Trophoblast cell (in vitro differentiated cells and primary cell): ENCODE data around the gene RIOK1.

Experiments
- DNase-seq, 2 donors: peaks; one replicate each; pipeline ENCODE4 v3.0.0-alpha.2; 2016
- H2AFZ ChIP-seq: 2 replicates; pipeline ENCODE4 v1.6.1; 2013; ENCODE audit warnings: low read length, moderate library complexity, mild to moderate bottlenecking; ENCODE audit not compliant: insufficient read depth, poor library complexity
- H2AK5ac ChIP-seq: 2 replicates; pipeline ENCODE4 v1.6.1; 2013; ENCODE audit warnings: mild to moderate bottlenecking, low read length
- H2BK120ac ChIP-seq: 2 replicates; pipeline ENCODE4 v1.6.1; 2013; ENCODE audit warnings: low read length, mild to moderate bottlenecking, moderate library complexity; ENCODE audit not compliant: insufficient read depth, poor library complexity
- H2BK12ac ChIP-seq: 2 replicates; pipeline ENCODE4 v1.6.1; 2013; ENCODE audit warnings: mild to moderate bottlenecking, low read length, moderate library complexity
- H2BK5ac ChIP-seq: 2 replicates; pipeline ENCODE4 v1.6.1; 2013; ENCODE audit warnings: low read length, low read depth, moderate library complexity, mild to moderate bottlenecking; ENCODE audit not compliant: poor library complexity
- H3K14ac ChIP-seq: 2 replicates; pipeline ENCODE4 v1.6.1; 2013; ENCODE audit warnings: mild to moderate bottlenecking, low read length
- H3K18ac ChIP-seq: 2 replicates; pipeline ENCODE4 v1.6.1; 2013; ENCODE audit warnings: mild to moderate bottlenecking, low read length
- H3K23ac ChIP-seq: 2 replicates; pipeline ENCODE4 v1.6.1; 2013; ENCODE audit warnings: low read length
- H3K27ac ChIP-seq: 2 replicates; pipeline ENCODE4 v1.5.1; 2013; ENCODE audit warnings: low read depth, mild to moderate bottlenecking, inconsistent platforms, low read length, moderate library complexity
- H3K27me3 ChIP-seq: 2 replicates; pipeline ENCODE4 v1.6.1; 2013; ENCODE audit warnings: inconsistent platforms, mild to moderate bottlenecking, low read length, moderate library complexity; ENCODE audit not compliant: insufficient read depth
- H3K36me3 ChIP-seq, 2 experiments: 1 replicate in 1 of 2; 2 replicates in 1 of 2; pipeline ENCODE4 v1.6.1; 2013; ENCODE audit warnings: low read length in 2 of 2, mild to moderate bottlenecking in 2 of 2, moderate library complexity in 1 of 2; ENCODE audit not compliant: insufficient read depth in 2 of 2, control insufficient read depth in 1 of 2
- H3K4ac ChIP-seq: 2 replicates; pipeline ENCODE4 v1.6.1; 2013; ENCODE audit warnings: low read depth, mild to moderate bottlenecking, low read length, moderate library complexity
- H3K4me1 ChIP-seq, 2 experiments: 1 replicate in 1 of 2; 2 replicates in 1 of 2; pipeline ENCODE4 v1.6.1; 2013; ENCODE audit warnings: low read length in 2 of 2, mild to moderate bottlenecking in 2 of 2, moderate library complexity in 1 of 2; ENCODE audit not compliant: insufficient read depth in 2 of 2, control insufficient read depth in 1 of 2
- H3K4me2 ChIP-seq: 2 replicates; pipeline ENCODE4 v1.6.1; 2013; ENCODE audit warnings: inconsistent platforms, mild to moderate bottlenecking, low read length, moderate library complexity
- H3K4me3 ChIP-seq: 2 replicates; pipeline ENCODE4 v1.5.1; 2013; ENCODE audit warnings: mild to moderate bottlenecking, low read depth, low read length, inconsistent platforms
- H3K79me1 ChIP-seq: one replicate; pipeline ENCODE4 v1.6.1; 2013; ENCODE audit warnings: low read length
- H3K79me2 ChIP-seq: 2 replicates; pipeline ENCODE4 v1.6.1; 2013; ENCODE audit warnings: low read length, mild to moderate bottlenecking; ENCODE audit not compliant: control insufficient read depth, insufficient read depth, poor library complexity
- H3K9ac ChIP-seq: 2 replicates; pipeline ENCODE4 v1.6.1; 2013; ENCODE audit warnings: mild to moderate bottlenecking, low read length
- H3K9me3 ChIP-seq: 2 replicates; pipeline ENCODE4 v1.6.1; 2013; ENCODE audit warnings: low read depth, mild to moderate bottlenecking, control low read depth, inconsistent platforms, low read length; ENCODE audit not compliant: insufficient read depth
- H4K12ac ChIP-seq: 2 replicates; pipeline ENCODE4 v1.6.1; 2013; ENCODE audit warnings: low read depth, mild to moderate bottlenecking, low read length, moderate library complexity
- H4K8ac ChIP-seq: 2 replicates; pipeline ENCODE4 v1.6.1; 2013; ENCODE audit warnings: low read depth, mild to moderate bottlenecking, low read length, moderate library complexity
- H4K91ac ChIP-seq: one replicate; pipeline ENCODE4 v1.6.1; 2013; ENCODE audit warnings: low read depth, mild to moderate bottlenecking, low read length, moderate library complexity
- WGBS: extraction: QIAGEN DNeasy Blood & Tissue Kit; methylation state at CpG from one replicate; pipeline ENCODE4 v1.1.7; 2013; ENCODE audit warnings: missing lambda C conversion rate; ENCODE audit not compliant: insufficient read length, insufficient coverage; ENCODE audit errors: extremely low coverage; 5-methylcytosine and 5-hydroxymethylcytosine counted together

The RIOK1 gene

DNA sequence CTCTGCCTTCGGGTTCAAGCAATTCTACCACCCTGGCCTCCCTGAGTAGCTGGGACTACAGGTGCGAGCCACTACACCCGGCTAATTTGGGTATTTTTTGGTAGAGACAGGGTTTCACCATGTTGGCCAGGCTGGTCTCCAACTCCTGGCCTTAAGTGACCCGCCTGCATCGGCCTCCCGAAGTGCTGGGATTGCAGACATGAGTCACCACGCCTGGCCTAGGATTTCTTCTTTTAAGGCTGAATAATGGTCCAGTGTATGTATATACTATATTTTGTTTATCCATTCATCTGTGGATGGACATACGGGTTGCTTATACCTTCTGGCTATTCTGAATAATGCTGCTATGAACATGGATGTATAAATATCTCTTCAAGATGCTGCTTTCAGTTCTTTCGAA is 17.1 kb downstream of the RIOK1 start:
- WGBS = no CpG with 5 or more reads among the region's 9 CpGs
- H2BK12ac ChIP-seq = no peak overlapping the region
- peak; percentile 89 for DNase-seq

DNA sequence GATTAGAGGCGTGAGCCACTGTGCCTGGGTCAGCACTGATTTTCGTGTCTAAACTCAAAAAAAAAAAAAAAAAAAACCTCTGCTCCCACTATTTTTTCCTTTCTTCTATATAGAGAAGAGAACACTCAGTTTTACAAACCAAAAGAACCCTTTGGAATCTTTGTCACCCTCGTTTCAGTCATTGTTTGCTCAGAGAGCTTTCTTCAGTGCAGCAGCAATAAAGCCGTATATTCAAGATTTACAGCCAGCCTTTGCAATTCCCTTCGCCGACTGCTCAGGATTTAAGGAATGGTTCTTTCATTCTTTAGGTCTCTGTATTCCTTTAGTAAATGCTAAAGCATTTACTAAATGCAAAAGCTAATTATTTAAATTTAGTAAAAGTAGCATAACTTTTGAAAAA is 20.1 kb downstream of the RIOK1 start:
- Histone ChIP-seq H3K23ac (no peak overlapping the region), H3K36me3 (peaks cover 18% of the 10 kb centered on the region in 2 experiments), H4K8ac (no peak overlapping the region), H3K4me3 (no peak overlapping the region), H3K27me3 (no peaks in the 10 kb centered on the region), H3K4me2 (no peak overlapping the region), H2AK5ac (no peak overlapping the region), H3K79me1 (peaks cover 5% of the 10 kb centered on the region), H2BK5ac (no peak overlapping the region), H4K12ac (no peak overlapping the region), H3K4ac (no peak overlapping the region), H3K9me3 (no peaks in the 10 kb centered on the region), H4K91ac (no peak overlapping the region), H3K79me2 (no peaks in the 10 kb centered on the region), H2BK12ac (no peak overlapping the region), H3K14ac (no peak overlapping the region), H3K4me1 (peaks cover 2 to 5% of the 10 kb centered on the region in 2 experiments), H2BK120ac (no peak overlapping the region), H3K9ac (no peak overlapping the region), H3K27ac (no peak overlapping the region), H2AFZ (no peak overlapping the region), H3K18ac (no peak overlapping the region)
- DNase-seq = no peak
- no CpG with 5 or more reads among the region's 6 CpGs for WGBS

More for the DNA sequence above, 17.1 kb downstream of the RIOK1 start:
- H3K27ac ChIP-seq = no peak overlapping the region
- H2BK5ac ChIP-seq = no peak overlapping the region
- no peak overlapping the region for H3K4me2 ChIP-seq
- no peaks in the 10 kb centered on the region for H3K79me1 ChIP-seq
- no peak overlapping the region for H3K4ac ChIP-seq
- H3K9ac ChIP-seq = no peak overlapping the region
- H3K4me3 ChIP-seq = no peak overlapping the region
- peaks cover 14 to 25% of the 10 kb centered on the region in 2 experiments for H3K36me3 ChIP-seq
- no peak overlapping the region for H3K23ac ChIP-seq
- no peak overlapping the region for H2BK120ac ChIP-seq
- no peaks in the 10 kb centered on the region for H3K9me3 ChIP-seq
- H4K8ac ChIP-seq = no peak overlapping the region
- no peak overlapping the region for H3K14ac ChIP-seq
- no peak overlapping the region for H2AK5ac ChIP-seq
- no peak overlapping the region for H4K12ac ChIP-seq
- H3K18ac ChIP-seq = no peak overlapping the region
- H3K27me3 ChIP-seq = no peaks in the 10 kb centered on the region
- no peak overlapping the region for H4K91ac ChIP-seq
- no peaks in the 10 kb centered on the region for H3K4me1 ChIP-seq
- no peak overlapping the region for H2AFZ ChIP-seq
- H3K79me2 ChIP-seq = no peaks in the 10 kb centered on the region

DNA sequence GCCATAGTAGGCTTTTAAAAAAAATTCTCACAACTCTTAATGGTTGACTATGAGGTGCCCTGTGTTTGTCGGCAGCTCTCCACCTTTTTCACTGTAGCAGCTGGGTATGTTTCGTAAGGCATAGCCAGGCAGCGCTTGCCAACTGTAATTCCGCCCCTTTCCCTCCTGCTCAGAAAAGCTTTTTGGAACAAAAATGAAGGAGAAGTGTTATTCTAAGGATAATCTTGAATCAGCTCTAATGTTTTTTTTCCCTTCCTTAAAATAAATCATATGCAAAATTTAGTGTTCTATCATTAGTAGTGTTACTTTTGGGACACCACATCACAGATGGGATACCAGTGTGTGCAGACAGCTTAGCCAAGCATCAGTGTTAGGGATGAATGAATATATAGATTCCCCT is 21.2 kb downstream of the RIOK1 start:
- Histone ChIP-seq H2AK5ac (no peak overlapping the region), H3K14ac (no peak overlapping the region), H2AFZ (no peak overlapping the region), H3K4ac (no peak overlapping the region), H4K91ac (no peak overlapping the region), H3K18ac (no peak overlapping the region), H2BK12ac (no peak overlapping the region), H3K4me1 (peaks cover 7 to 11% of the 10 kb centered on the region in 2 experiments), H3K9ac (no peak overlapping the region), H3K9me3 (no peaks in the 10 kb centered on the region), H2BK120ac (no peak overlapping the region), H3K4me2 (no peak overlapping the region), H3K79me2 (no peaks in the 10 kb centered on the region), H3K79me1 (peaks cover 9% of the 10 kb centered on the region), H3K4me3 (no peak overlapping the region), H4K8ac (no peak overlapping the region), H4K12ac (no peak overlapping the region), H3K27me3 (no peaks in the 10 kb centered on the region), H3K36me3 (peaks cover 16 to 21% of the 10 kb centered on the region in 2 experiments), H3K23ac (no peak overlapping the region), H3K27ac (no peak overlapping the region), H2BK5ac (no peak overlapping the region)
- WGBS = no CpG with 5 or more reads among the region's 4 CpGs
- no peak for DNase-seq

DNA sequence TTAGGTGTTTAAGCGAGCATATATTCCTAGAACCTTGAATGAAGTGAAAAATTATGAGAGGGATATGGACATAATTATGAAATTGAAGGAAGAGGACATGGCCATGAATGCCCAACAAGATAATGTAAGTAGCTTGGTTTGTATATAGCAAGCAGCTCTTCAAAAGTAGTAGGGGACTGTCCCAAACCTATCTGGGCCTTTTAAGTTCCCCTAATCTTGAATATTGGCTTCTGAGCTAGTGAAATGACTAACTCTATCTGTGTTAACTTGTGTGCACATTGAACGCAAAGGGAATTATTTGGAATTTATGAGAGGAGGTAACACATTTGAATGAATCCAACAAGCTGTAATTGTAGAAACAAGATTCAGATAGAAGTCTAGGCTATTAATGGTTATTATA is 21.7 kb downstream of the RIOK1 start:
- H3K4me3 ChIP-seq = no peak overlapping the region
- peaks cover 7 to 11% of the 10 kb centered on the region in 2 experiments for H3K4me1 ChIP-seq
- H3K23ac ChIP-seq = no peak overlapping the region
- no peak overlapping the region for H2BK12ac ChIP-seq
- no peak overlapping the region for H2BK5ac ChIP-seq
- no peak overlapping the region for H3K27ac ChIP-seq
- H3K27me3 ChIP-seq = no peaks in the 10 kb centered on the region
- no peak overlapping the region for H3K4me2 ChIP-seq
- no peaks in the 10 kb centered on the region for H3K9me3 ChIP-seq
- no peak overlapping the region for H4K8ac ChIP-seq
- peaks cover 9% of the 10 kb centered on the region for H3K79me1 ChIP-seq
- H3K79me2 ChIP-seq = no peaks in the 10 kb centered on the region
- no peak overlapping the region for H3K4ac ChIP-seq
- no peak overlapping the region for H2BK120ac ChIP-seq
- H3K9ac ChIP-seq = no peak overlapping the region
- H2AFZ ChIP-seq = no peak overlapping the region
- WGBS = no CpG with 5 or more reads among the region's 2 CpGs
- no peak overlapping the region for H3K14ac ChIP-seq
- no peak overlapping the region for H4K91ac ChIP-seq
- no peak overlapping the region for H2AK5ac ChIP-seq
- H3K18ac ChIP-seq = no peak overlapping the region
- peaks cover 13 to 18% of the 10 kb centered on the region in 2 experiments for H3K36me3 ChIP-seq
- H4K12ac ChIP-seq = no peak overlapping the region
- DNase-seq = no peak
